H1 (cell line): ENCODE results near the gene ANKRD65. TPM values are rescaled to one million over a fixed set of nuclear protein-coding genes. Genes with fewer than 3 reads are reported as not detected.

Source experiments
- BRCA1 ChIP-seq: IDR thresholded peaks from 2 replicates; pipeline ENCODE4 v1.6.1; 2012; ENCODE audit warnings: low read depth, low read length, improper control_type of control experiment
- CBX8 ChIP-seq: fragments of 300-800, 300-1000 bp; sonication (generic); IDR thresholded peaks from 2 replicates; pipeline ENCODE4 v1.7.1; 2016; ENCODE audit warnings: low read depth, low read length, borderline replicate concordance
- CREB1 ChIP-seq: IDR thresholded peaks from 2 replicates; pipeline ENCODE4 v1.6.1; 2012; ENCODE audit warnings: inconsistent platforms
- GABPA ChIP-seq: IDR thresholded peaks from 2 replicates; pipeline ENCODE4 v1.6.1; 2011; ENCODE audit warnings: mild to moderate bottlenecking, low read length, moderate library complexity, borderline replicate concordance; ENCODE audit not compliant: insufficient read depth
- KDM4A ChIP-seq: IDR thresholded peaks from one replicate; pipeline ENCODE4 v1.7.1; 2012; ENCODE audit warnings: low read depth, mild to moderate bottlenecking, moderate library complexity, low read length, inconsistent platforms; ENCODE audit not compliant: severe bottlenecking
- NRF1 ChIP-seq: IDR thresholded peaks from 2 replicates; pipeline ENCODE4 v1.6.1; 2011; ENCODE audit warnings: mild to moderate bottlenecking, low read depth, low read length, improper control_type of control experiment
- POU5F1 ChIP-seq: IDR thresholded peaks from 2 replicates; pipeline ENCODE4 v1.6.1; 2011; ENCODE audit warnings: low read depth, mild to moderate bottlenecking, low read length, moderate library complexity
- RAD21 ChIP-seq, 2 experiments: IDR thresholded peaks in 1 of 2; conservative IDR thresholded peaks in 1 of 2; 2 replicates each; pipeline ENCODE4 v1.6.1; 2011; ENCODE audit warnings: low read depth in 2 of 2, low read length in 2 of 2, improper control_type of control experiment in 1 of 2, inconsistent platforms in 1 of 2, mild to moderate bottlenecking in 1 of 2, moderate library complexity in 1 of 2
- SIRT6 ChIP-seq: IDR thresholded peaks from one replicate; pipeline ENCODE4 v1.7.1; 2012; ENCODE audit warnings: low read length, inconsistent platforms
- SP4 ChIP-seq: IDR thresholded peaks from 2 replicates; pipeline ENCODE4 v1.6.1; 2012; ENCODE audit warnings: low read length, inconsistent platforms
- TAF7 ChIP-seq: optimal IDR thresholded peaks from 2 replicates; pipeline ENCODE3; 2011; ENCODE audit warnings: low read depth, mild to moderate bottlenecking, inconsistent platforms, low read length, moderate library complexity, borderline replicate concordance
- TCF12 ChIP-seq: IDR thresholded peaks from 2 replicates; pipeline ENCODE4 v1.6.1; 2011; ENCODE audit warnings: low read depth, mild to moderate bottlenecking, low read length
- polyA plus RNA-seq, 7 experiments: library from polyadenylated mRNA; depleted of rRNA in 3 of 7; stranded (reverse) in 5 of 7; unstranded in 2 of 7; fragments of >200 nt in 5 of 7; fragments of 200-250 nt in 2 of 7; gene quantifications; 1 replicate in 5 of 7; 2 replicates in 1 of 7; 4 replicates in 1 of 7; pipeline versions ENCODE4 v1.2.1 to v1.2.3, GENCODE V29; 2011 to 2013; ENCODE audit warnings: missing spikeins in 2 of 7, mixed read lengths in 2 of 7
- total RNA-seq: library from RNA; stranded (reverse); fragmentation: NEBNext Ultra II Directional; extraction: Animal tissue kit (Norgen Biotek cat#: 25700); gene quantifications from 2 replicates; pipeline ENCODE4 v1.2.1, GENCODE V29; 2021
- TF ChIP-seq, protein P1 (sequence below): fragments of 300-600 bp; sonication (generic); IDR thresholded peaks from 2 replicates; pipeline ENCODE4 v1.7.1; 2012; ENCODE audit warnings: low read length, moderate library complexity, mild to moderate bottlenecking, inconsistent platforms; ENCODE audit not compliant: insufficient replicate concordance

Gene ANKRD65
- total and polyA plus RNA-seq, 2 of the 8 experiments (the other 6 are each of a cell fraction or from before 2014, with no cell fraction given) = 1.8 to 2.0 TPM

GRCh38 chr1:1385931-1386330 is 35.1 kb downstream of the ANKRD65 start (continued):
- TF ChIP-seq, protein P1, sequence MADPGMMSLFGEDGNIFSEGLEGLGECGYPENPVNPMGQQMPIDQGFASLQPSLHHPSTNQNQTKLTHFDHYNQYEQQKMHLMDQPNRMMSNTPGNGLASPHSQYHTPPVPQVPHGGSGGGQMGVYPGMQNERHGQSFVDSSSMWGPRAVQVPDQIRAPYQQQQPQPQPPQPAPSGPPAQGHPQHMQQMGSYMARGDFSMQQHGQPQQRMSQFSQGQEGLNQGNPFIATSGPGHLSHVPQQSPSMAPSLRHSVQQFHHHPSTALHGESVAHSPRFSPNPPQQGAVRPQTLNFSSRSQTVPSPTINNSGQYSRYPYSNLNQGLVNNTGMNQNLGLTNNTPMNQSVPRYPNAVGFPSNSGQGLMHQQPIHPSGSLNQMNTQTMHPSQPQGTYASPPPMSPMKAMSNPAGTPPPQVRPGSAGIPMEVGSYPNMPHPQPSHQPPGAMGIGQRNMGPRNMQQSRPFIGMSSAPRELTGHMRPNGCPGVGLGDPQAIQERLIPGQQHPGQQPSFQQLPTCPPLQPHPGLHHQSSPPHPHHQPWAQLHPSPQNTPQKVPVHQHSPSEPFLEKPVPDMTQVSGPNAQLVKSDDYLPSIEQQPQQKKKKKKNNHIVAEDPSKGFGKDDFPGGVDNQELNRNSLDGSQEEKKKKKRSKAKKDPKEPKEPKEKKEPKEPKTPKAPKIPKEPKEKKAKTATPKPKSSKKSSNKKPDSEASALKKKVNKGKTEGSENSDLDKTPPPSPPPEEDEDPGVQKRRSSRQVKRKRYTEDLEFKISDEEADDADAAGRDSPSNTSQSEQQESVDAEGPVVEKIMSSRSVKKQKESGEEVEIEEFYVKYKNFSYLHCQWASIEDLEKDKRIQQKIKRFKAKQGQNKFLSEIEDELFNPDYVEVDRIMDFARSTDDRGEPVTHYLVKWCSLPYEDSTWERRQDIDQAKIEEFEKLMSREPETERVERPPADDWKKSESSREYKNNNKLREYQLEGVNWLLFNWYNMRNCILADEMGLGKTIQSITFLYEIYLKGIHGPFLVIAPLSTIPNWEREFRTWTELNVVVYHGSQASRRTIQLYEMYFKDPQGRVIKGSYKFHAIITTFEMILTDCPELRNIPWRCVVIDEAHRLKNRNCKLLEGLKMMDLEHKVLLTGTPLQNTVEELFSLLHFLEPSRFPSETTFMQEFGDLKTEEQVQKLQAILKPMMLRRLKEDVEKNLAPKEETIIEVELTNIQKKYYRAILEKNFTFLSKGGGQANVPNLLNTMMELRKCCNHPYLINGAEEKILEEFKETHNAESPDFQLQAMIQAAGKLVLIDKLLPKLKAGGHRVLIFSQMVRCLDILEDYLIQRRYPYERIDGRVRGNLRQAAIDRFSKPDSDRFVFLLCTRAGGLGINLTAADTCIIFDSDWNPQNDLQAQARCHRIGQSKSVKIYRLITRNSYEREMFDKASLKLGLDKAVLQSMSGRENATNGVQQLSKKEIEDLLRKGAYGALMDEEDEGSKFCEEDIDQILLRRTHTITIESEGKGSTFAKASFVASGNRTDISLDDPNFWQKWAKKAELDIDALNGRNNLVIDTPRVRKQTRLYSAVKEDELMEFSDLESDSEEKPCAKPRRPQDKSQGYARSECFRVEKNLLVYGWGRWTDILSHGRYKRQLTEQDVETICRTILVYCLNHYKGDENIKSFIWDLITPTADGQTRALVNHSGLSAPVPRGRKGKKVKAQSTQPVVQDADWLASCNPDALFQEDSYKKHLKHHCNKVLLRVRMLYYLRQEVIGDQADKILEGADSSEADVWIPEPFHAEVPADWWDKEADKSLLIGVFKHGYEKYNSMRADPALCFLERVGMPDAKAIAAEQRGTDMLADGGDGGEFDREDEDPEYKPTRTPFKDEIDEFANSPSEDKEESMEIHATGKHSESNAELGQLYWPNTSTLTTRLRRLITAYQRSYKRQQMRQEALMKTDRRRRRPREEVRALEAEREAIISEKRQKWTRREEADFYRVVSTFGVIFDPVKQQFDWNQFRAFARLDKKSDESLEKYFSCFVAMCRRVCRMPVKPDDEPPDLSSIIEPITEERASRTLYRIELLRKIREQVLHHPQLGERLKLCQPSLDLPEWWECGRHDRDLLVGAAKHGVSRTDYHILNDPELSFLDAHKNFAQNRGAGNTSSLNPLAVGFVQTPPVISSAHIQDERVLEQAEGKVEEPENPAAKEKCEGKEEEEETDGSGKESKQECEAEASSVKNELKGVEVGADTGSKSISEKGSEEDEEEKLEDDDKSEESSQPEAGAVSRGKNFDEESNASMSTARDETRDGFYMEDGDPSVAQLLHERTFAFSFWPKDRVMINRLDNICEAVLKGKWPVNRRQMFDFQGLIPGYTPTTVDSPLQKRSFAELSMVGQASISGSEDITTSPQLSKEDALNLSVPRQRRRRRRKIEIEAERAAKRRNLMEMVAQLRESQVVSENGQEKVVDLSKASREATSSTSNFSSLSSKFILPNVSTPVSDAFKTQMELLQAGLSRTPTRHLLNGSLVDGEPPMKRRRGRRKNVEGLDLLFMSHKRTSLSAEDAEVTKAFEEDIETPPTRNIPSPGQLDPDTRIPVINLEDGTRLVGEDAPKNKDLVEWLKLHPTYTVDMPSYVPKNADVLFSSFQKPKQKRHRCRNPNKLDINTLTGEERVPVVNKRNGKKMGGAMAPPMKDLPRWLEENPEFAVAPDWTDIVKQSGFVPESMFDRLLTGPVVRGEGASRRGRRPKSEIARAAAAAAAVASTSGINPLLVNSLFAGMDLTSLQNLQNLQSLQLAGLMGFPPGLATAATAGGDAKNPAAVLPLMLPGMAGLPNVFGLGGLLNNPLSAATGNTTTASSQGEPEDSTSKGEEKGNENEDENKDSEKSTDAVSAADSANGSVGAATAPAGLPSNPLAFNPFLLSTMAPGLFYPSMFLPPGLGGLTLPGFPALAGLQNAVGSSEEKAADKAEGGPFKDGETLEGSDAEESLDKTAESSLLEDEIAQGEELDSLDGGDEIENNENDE = no peak
- TF ChIP-seq CREB1 (no peak), SIRT6 (no peak), CBX8 (no peak), TCF12 (no peak), SP4 (no peak), GABPA (no peak), TAF7 (no peak), RAD21 (IDR thresholded peaks at IDR 0.05 in 1 of 2, conservative IDR thresholded peaks at IDR 0.05 in 1 of 2; ENCODE audit: low read depth in 2 of 2, low read length in 2 of 2) (no peak), NRF1 (no peak), KDM4A (no peak), POU5F1 (no peak), BRCA1 (no peak)
